ENCODE measurements around the gene PTPRH.

- TF ChIP-seq CTCF (IDR thresholded peaks at IDR 0.05) (no peak), MXI1 (IDR thresholded peaks at IDR 0.05; ENCODE audit: low read depth, low read length) (no peak), NFIC (IDR thresholded peaks at IDR 0.05; ENCODE audit: borderline replicate concordance) (no peak), EZH2phosphoT487 (IDR thresholded peaks at IDR 0.05; ENCODE audit: borderline replicate concordance, low read depth) (no peak), TAF1 (IDR thresholded peaks at IDR 0.05; ENCODE audit: borderline replicate concordance, low read depth, low read length) (no peak), EP300 (IDR thresholded peaks at IDR 0.05; ENCODE audit: borderline replicate concordance in 1 of 2, low read depth in 1 of 2, low read length in 1 of 2) (no peak), GATA2 (CRISPR knock-in tag; IDR thresholded peaks at IDR 0.05) (no peak)
Observed at GRCh38 chr19:55213547-55213946, 4.2 kb upstream of the PTPRH start.

Data from SK-N-SH (cell line).